Adipose tissue (tissue), 3 donors: ENCODE data around the gene SPDEF. TPM values are rescaled to one million over a fixed set of nuclear protein-coding genes. Genes with fewer than 3 reads are reported as not detected.

Source experiments
- H3K27ac ChIP-seq: one replicate; pipeline ENCODE4 v1.5.1; 2013; ENCODE audit warnings: low read depth, low read length
- WGBS, 3 donors: extraction: QIAGEN DNeasy Blood & Tissue Kit; methylation state at CpG; one replicate each; pipeline ENCODE4 v1.1.7; 2013; 5-methylcytosine and 5-hydroxymethylcytosine counted together
- polyA plus RNA-seq, 3 donors: library from polyadenylated mRNA; stranded (reverse); fragments of 200-250 nt; gene quantifications; one replicate each; pipeline ENCODE4 v1.2.3, GENCODE V29; 2013
- donor health status: healthy with polysubstance abuse.
- donor health status: Bipolar disorder and iron deficiency.
- donor health status: healthy.

The SPDEF gene
- polyA plus RNA-seq, 3 donors: 0.14 to 2.3 (median 0.45) TPM

DNA sequence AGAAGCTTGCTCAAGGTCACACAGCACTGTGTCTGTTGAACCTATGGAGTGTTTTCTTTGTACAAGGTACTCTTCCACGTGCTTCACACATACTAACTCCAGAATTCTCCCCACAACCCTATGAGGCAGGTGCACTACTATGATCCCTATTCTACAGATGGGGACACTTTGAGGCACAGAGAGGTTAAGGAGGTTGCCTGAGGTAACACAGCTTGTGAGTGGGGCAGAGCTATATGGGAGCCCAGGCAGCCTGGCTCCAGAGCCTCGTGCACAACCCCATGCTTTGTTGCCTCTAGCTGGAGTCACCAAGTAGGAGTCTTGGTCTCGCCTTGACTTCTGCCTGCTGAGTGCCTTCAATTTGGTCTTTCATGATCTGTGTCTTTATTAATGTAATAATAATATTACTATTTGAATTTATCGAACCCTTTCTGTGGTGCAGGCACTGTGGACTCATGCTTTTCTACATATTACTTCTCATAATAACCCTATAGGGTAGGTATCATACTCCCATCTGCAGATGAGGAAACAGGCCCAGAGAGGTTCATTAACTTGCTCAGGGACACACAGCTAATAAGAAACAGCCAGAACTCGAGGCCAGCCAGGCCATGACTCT is 13.3 kb upstream of the SPDEF start:
- no peak overlapping the region for H3K27ac ChIP-seq
- 75 to 86% (median 85%) methylated on average over 5 of the region's 5 CpGs for WGBS, 3 donors

DNA sequence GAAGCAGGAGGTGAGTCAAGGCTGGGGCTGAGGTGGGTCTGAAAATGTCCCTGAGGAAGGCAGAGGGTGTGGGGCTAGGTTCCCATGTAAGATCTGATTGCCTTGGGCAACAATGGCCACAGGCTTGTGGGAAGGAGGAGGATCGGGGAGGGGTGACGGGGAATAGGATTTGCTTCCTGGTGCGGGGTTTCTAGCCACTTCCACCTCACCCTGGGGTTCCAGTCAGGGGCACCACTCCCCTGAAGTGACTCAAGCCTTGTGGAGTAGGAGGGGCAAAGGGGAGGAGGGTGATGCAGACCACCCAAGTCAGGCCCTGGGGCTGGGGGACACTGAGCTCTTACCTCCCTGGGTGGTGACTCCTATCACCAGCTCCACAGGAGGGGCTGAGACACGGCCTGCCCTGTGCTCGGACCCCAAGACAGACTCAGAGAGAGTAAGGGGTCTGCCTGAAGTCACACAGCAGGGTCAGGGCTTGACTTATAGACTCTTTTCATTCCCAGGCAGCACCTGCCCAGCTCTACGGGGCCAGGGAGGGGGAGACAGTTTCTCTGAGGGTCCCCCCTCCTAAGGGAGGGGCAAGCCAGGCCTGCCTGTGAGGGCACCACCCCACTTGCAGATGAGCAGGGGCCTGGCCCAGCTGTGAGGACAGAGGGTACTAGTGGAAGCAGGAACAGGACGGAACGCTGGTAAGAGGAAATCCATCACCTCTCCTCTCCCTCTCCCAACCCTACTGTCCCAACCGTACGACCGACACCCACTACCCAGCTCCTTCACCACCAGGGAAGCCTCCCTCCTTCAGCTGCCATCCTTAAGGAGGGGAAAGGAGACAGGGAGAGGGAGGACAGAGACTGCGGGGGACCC is 12.4 kb upstream of the SPDEF start:
- WGBS, 3 donors: 48 to 67% (median 51%) methylated on average over 12 of the region's 12 CpGs
- no peak overlapping the region for H3K27ac ChIP-seq

DNA sequence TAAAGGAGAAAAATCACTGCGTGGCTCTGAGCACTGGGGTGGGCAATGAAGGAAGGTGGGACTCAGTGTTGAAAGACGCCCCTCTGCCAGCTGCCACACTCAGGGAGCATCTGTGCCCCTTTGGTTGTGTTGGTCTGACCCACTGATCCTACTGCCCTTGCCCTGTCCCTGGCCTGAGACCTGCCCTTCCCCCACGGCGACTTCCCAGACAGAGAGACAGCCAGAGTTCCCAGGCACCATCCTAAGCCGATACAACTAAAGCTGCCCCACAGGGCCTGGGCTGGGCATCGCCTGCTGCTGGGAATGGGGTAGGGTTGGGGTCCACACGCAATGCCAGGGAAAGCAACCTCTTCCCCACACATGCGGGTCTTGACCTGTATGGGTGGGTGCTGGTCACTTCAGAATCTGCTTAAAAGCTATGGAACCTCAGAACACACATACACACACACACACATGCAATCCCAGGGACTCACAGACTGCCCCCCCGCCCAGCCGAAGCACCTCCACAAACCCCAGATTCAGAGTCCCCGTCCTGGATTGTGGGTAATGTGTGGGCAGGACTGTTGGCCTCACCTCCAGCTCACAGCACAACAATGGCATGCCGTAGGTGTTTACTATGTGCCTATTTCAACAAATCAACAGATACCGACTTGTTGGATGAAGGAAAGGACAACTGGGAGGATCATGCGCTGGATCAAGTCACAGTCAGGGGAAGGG is 10.9 kb upstream of the SPDEF start:
- 74 to 85% (median 83%) methylated on average over 14 of the region's 14 CpGs for WGBS, 3 donors
- H3K27ac ChIP-seq: no peak overlapping the region

DNA sequence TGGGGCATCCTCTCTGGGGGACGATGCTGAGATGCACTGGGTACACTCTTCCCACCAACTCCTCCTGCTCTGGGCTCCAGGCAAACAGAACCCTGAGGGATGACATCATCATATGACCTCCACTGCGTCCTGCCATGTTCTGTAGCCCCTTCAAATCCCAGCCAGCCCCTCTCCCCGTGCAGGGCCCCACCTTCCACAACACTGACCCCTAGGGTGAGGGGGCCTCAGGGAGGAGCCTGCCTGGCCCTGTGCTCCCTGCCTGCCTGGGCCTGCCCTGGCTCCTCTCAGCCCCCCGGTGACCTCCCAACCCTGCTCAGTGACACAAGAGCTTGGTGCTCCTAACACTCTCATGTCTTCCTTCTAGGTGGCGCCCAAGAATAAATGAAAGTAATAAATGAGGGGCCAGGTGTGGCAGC is 9.6 kb upstream of the SPDEF start:
- WGBS, 3 donors: 63 to 67% (median 65%) methylated on average over 5 of the region's 5 CpGs
- H3K27ac ChIP-seq: no peak overlapping the region

DNA sequence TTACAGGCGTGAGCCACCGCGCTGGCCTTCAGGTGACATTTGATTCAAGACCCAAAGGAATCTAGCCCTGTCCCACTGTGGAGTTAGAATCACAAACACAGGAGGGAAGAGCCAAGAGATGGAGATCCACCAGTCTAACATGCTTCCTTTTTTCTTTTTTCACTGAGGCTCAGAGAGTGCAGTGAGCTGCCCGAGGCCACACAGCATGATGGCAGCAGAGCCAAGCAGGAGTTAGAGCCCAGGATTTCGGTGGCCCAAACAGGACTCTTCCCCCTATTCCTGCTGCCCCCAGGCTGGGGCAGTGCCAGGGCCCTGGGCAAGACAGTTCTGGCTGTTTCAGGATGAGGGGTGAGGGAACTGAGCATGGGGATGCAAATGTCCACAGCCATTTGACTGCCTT is 8.1 kb upstream of the SPDEF start:
- 91 to 100% (median 92%) methylated on average over 5 of the region's 5 CpGs for WGBS, 3 donors
- no peak overlapping the region for H3K27ac ChIP-seq

DNA sequence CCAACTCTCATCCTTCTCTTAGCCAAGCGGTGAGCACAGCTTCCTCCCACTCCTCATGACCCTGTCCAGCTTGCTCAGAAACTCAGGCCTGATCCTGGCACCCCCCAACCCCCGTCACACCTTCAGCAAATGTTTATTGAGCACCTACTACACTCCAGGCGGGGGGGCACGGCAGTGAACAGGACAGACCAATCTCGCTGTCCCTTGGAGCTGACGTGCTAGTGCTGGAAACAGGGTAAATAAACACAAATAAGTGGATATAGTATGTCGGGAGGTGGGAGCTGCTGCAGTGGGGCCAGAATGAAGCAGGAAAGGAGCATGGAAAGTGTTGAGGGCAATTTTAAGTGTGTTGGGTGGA is 7.4 kb upstream of the SPDEF start:
- WGBS, 3 donors: 72 to 80% (median 75%) methylated on average over 7 of the region's 7 CpGs

DNA sequence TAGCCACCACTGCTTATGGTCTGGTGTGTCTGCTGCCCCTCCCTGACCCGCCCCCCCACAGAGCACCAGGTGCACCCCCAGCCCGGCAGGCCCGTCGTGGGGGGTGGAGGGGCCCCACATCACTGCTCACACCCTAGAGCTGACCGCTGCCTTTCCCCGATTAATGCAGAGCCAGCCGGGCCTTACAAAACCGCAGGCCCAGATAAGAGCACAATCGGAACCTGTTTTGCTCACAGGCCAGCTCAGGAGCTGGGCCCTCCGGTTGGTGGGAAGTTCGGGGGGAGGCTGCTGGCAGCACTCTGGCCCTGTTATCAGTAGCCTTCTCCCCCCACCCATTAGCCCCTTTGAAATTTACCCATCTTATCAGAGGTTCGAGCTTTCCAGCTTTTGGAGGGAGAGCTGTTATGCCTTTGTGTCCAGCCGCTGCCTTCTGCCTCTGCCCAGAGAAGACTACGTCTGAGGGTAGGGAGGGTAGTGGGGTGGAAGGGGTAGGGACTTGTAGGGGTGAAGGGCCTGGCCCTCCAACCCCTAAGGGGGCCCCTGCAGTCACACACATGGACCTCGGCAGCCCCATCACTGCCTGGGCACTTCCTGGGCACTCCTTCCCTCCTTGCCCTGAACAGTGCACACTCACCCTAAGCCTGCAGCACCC is 6.9 kb upstream of the SPDEF start:
- WGBS, 3 donors: 54 to 73% (median 69%) methylated on average over 15 of the region's 15 CpGs
- H3K27ac ChIP-seq: no peak overlapping the region

More for the DNA sequence above, 7.4 kb upstream of the SPDEF start:
- H3K27ac ChIP-seq: no peak overlapping the region

DNA sequence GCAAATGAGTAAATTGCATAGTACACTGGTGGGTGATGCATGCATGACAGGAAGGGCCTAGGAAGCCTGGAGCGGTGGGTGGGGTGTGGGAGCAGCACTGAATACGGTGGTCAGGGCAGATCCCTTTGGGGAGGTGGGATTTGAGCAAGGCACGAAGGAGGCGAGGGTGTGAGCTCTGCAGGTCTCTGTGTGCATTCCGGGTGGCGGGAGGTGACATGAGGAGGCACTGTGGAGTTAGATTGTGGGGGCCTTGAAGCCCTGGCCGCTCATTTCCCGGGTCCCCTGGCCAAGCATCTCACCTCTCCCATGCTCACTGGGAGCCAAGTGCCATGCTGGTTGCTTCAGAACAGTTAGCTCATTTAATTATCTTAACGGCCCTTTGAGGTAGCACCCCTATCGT is 6.2 kb upstream of the SPDEF start:
- H3K27ac ChIP-seq: no peak overlapping the region
- WGBS, 3 donors: 81 to 93% (median 84%) methylated on average over 10 of the region's 10 CpGs

DNA sequence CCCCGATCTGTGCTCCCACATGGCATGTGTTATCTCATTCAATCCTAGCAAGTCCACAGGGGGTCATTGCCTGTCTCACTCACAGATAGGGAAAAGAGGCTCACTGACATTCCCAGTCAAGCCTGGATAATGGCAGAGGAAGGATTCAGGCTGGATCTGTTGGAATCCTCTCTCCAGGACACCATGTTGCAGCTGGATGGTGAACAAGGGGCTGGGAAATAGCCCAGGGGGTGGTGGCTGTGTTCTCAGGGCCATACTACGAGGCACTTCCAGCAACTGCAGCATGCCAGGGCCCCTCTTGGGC is 5.0 kb upstream of the SPDEF start:
- 87 to 97% (median 95%) methylated on average over 2 of the region's 2 CpGs for WGBS, 3 donors
- H3K27ac ChIP-seq: no peak overlapping the region

DNA sequence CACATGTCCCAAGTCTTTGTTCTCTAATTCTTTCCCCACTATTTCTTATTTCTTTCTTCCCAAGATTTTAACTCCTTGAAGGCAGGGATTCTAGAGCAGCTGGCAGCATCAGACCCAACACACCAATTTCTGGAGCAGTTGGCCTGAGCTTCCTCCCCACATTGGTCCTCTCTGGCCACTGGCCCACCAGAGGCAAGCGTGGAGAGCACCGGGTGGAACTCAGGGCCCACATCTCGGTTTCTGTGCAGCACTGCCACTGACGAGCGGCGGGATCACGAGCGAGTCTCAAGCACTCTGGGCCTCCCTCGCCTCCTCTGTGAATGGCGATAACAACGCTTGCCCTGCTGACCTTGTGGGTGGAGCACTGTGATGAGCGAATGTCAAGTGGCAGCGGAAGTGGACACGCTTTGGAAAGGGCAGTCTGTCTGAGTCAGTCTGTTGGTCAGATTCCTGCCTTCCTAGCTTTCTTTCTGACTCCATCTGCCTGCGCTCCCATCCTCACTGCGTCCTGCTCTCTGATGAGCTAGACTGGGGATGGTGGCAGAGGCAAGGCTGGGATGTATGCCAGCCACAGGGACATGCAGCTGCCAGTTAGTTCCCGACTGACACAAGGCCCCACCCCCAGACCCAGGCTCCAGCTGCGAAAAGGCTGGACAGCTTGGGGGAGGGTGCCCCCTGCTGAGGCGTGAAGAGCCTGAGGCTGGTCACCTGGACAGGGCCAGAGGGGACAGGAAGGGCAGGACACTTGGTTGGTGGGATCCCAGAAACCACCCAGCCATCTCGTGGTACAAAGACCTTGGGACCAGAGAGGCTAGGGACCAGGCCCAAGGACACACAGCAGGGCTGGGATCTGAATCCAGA is 4.5 kb upstream of the SPDEF start:
- WGBS, 3 donors: 61 to 66% (median 63%) methylated on average over 20 of the region's 20 CpGs
- no peak overlapping the region for H3K27ac ChIP-seq

DNA sequence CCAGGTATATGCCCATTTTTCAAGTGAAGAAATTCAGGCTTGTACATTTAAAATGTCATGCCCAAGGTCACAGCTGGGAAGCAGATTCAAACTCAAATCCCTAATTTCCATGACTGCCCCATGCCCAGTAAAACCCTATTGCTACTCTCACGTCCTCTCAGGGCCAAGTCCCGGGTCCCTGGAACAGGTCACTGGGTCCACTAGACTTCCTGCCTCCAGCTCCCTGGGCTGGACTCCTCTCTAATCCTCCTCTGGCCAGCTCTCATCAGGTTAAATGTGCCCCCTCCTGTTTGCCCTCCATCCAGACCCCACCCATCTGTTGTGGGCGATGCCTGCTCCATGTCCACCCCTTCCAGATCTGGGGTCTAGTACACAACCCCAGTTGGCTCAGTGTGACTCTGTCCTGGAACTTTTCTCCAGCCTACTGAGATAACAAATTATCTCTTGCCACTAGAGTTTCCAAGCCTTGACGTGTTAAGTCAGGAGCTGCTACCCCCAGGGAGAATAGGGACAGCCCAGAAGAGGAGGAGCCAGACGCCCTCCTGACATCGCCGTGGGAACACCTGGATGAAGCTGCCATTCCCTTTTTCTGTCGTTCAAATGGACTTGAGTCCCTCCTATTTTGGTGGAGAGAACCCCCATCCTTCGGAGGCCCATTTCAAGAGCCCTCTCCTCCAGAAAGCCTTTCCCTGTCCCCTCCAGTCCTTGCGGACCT is 3.7 kb upstream of the SPDEF start:
- WGBS, 3 donors: 72 to 79% (median 73%) methylated on average over 10 of the region's 10 CpGs
- no peak overlapping the region for H3K27ac ChIP-seq

DNA sequence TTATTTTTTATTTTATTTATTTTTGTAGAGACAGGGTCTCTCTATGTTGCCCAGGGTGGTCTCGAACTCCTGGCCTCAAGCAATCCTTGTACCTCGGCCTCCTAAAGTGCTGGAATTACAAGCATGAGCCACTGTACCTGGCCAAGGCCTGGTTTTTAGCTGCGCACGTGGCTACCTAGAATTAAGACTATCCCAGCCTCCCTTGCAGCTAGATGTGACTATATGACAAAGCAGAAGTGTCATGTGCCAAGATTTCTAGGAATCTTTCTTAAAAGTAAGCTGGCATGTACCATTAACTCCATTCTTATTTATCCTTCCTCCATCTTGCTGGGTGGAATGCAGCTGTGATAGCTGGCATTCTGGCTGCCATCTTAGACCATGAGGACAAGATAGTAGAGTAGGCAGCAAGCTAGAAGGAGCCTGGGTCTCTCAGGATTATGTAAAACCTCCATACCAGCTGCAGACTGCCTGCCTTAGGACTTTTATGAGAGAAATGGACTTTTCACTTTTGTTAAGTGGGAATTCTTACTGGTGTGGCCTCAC is 2.1 kb upstream of the SPDEF start:
- WGBS, 3 donors: 93 to 95% (median 94%) methylated on average over 4 of the region's 4 CpGs
- H3K27ac ChIP-seq: no peak overlapping the region

DNA sequence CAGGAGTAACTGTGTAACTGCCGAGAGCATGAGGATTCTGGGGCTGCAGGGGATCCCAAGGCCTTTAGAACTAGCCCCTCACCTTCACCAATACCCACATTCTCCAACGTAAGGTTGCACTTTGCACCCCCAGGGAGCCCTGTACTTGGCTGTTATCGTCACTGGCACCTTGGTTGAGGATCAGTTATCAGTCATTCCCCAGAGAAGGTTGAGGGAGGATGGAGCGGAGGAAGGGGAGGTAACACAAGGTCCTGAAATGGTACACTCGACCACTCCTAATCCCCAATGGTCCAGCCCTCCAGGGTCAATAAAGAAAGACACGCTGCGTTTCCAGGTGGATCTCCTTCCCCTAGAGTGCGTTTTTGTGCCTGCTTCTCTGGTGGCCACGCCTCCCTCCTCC is 1.1 kb upstream of the SPDEF start:
- WGBS, 3 donors: 72 to 84% (median 77%) methylated on average over 9 of the region's 9 CpGs
- no peak overlapping the region for H3K27ac ChIP-seq

DNA sequence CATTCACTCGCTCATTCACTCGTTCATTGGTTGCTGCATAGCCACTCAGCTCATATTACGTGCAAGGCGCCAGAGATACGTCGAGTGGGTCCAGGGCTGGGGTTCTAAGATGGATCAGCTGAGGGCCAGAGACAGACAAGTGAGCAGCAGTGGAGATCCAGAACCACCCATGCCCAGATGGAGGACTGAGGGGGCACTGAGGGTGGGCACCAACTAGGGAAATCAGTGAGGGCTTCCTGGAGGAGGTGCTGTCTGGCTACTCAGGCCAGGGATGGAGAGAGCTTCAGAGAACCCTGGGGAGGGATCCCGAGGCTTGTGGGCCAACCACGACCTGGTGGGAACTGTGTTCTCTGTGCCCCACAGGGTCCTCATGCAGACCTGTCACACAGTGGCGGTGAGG is 364 bp upstream of the SPDEF start:
- WGBS, 3 donors: 74 to 87% (median 77%) methylated on average over 9 of the region's 9 CpGs
- no peak overlapping the region for H3K27ac ChIP-seq

DNA sequence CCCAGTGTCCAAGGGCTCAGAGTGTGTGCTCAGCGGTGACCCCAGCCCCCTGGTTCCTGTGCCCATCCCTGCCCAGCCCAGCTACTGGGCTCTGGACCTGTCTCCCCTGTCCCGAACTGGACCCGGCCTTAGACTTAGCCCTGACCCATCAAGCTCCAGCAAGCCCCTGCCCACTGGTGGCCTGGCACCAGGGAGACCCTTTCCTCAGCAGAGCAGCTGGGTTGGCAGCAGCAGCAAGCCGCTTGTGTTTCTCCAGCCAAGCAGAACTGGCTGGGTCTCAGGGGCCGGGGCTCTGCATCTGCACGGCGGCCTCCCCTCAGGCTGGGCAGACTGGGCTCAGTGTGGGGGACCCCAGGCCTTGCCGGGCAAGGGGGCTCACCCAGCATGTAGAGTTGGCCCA is 801 bp downstream of the SPDEF start:
- H3K27ac ChIP-seq: no peak overlapping the region
- 83 to 92% (median 85%) methylated on average over 8 of the region's 8 CpGs for WGBS, 3 donors

DNA sequence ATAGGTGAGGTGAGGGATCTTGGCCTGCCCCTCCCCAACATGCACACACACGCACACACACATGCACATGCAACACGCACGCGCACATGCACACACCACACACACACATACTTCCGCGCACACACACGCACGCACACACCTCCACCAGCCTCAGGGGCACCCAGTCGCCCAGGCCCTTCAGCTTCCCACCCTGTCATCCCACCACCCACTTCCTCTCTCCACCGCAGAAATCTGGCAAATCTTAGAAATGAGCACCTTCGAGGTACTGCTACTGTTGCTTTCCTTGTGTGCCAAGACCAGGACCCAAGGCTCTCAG is 1.2 kb downstream of the SPDEF start:
- no peak overlapping the region for H3K27ac ChIP-seq
- 76 to 85% (median 84%) methylated on average over 11 of the region's 11 CpGs for WGBS, 3 donors

DNA sequence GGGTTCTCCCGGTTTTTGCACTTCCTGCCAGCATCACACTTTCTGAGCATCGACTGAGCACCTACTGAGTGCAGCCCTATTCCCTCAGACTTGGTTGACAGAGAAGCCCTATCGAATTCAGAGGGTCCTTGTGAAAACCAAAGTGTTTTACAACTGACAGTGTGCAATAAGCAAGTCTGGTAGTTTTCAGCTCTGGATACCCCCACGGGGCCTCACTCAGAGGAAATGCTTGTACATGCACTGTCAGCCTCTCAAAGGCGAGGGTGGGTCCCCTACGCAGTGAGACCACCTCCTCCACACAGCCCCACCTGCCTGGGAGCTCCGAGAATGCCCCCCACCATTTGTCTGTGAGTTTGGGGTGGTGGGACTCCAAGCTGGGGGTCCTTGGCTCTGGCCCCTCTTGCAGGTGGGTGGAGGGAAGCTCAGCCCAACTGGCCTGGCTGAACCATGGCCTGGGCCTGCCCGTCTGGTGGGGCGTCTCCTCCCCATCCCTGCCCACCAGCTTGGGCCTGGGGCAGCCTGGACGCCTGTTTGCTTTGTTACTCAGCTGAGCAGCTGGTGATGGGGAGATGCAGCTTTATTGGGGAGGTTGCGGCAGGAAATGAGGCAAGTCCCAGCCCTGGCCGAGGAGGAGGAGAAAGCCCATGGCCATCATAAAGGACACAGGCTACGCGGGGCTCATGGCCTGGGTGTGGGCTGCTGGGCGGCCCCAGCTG is 1.7 kb downstream of the SPDEF start:
- no peak overlapping the region for H3K27ac ChIP-seq
- 45 to 63% (median 52%) methylated on average over 15 of the region's 15 CpGs for WGBS, 3 donors
